GM18867 (cell line): ENCODE results near the gene ATP8A2.
"Not testable (repeated sequence)": the region's sequence is repeated elsewhere in the genome, so short reads cannot be mapped to it uniquely, and the experiment has no call there.

Source experiments
- ATAC-seq: cut with Tn5 transposase; IDR thresholded peaks from one replicate; pipeline ENCODE4 v1.9.1; 2021; ENCODE audit warnings: mild to moderate bottlenecking, moderate library complexity; ENCODE audit not compliant: unreplicated experiment

ATP8A2 gene

DNA sequence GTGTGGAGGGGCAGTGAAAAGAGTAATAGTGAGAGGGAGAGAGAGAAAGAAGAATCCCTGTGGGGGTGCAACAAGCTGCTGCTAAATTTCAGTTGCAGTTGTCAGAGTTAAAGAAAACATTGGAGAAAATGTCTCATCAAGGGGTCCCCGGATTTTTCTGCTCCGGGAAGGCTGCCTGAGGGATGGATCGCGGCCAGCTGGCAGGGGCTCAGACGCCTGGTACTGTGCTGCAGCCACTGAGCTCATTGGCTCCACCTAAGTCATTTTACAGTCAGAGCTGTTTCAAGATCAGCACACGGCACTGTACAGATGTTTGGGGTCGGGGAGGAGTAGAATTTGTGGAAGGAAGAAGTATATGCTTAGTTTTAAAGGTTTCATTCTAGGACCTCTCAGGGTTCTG, 573.8 kb downstream of the ATP8A2 start:
- no peak for ATAC-seq

GRCh38 chr13:25946321-25946720, 574.5 kb downstream of the ATP8A2 start:
- ATAC-seq, result no peak

GRCh38 chr13:25948910-25949309, 577.1 kb downstream of the ATP8A2 start:
- ATAC-seq, result no peak

- ATAC-seq, result no peak
Measured at GRCh38 chr13:25951831-25952230, 580.1 kb downstream of the ATP8A2 start.

DNA sequence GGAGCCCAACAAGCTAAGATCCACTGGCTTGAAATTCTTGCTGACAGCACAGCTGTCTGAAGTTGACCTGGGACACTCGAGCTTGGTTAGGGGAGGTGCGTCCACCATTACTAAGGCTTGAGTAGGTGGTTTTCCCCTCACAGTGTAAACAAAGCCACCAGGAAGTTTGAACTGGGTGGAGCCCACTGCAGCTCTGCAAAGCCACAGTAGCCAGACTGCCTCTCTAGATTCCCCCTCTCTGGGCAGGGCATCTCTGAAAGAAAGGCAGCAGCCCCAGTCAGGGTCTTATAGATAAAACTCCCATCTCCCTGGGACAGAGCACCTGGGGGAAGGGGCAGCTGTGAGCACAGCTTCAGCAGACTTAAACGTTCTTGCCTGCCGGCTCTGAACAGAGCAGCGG, 582.3 kb downstream of the ATP8A2 start:
- ATAC-seq, result not testable (repeated sequence)

DNA sequence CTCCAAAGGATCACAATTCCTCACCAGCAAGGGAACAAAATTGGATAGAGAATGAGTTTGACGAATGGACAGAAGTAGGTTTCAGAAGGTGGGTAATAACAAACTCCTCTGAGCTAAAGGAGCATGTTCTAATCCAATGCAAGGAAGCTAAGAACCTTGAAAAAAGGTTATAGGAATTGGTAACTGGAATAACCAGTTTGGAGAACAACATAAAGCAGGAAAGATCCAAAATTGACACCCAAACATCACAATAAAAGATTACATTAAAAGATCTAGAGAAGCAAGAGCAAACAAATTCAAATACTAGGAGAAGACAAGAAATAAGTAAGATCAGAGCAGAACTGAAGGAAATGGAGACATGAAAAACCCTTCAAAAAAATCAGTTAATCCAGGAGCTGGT, 583.2 kb downstream of the ATP8A2 start:
- not testable (repeated sequence) for ATAC-seq

DNA sequence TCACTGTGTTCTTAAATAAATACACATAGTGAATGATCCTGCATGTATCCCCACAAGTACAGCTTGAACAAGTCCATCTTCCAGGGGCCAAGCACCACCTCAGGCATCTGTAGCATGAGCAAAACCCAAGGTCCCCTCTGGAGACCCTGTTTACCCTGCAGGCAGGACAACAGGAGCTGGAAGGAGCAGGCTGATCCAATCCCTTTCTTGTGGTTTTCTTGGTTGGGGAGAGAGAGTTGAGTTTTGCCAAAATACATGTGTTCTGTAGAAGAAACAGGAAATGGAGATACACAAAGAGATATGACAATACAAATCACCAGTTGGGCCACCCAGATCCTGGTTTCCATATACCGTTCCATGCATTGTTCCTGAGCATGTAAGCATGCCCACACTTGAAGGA, 587.2 kb downstream of the ATP8A2 start:
- no peak for ATAC-seq

GRCh38 chr13:25961294-25961693, 589.5 kb downstream of the ATP8A2 start:
- no peak for ATAC-seq

GRCh38 chr13:25963674-25964073, 591.9 kb downstream of the ATP8A2 start:
- no peak for ATAC-seq

DNA sequence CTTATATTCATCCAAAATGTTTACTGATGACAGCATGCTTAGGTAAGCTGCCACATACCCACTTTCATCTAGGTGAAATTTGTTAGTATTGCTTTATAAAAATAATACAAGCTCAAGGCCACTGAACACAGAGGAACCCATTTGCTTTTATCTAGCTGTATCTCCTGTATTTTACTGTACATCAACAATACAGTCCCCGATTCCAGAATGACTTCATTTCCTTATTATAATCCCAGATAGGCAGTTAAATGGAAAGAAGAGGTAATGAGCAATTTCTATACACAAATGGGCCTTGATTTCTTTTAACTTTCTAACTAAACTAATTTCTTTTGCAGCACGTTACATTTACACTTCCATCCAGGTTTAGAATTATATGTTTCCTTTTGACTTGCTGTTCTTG, 593.8 kb downstream of the ATP8A2 start:
- ATAC-seq, result no peak

- ATAC-seq, result no peak
Measured at GRCh38 chr13:25966086-25966485, 594.3 kb downstream of the ATP8A2 start.

DNA sequence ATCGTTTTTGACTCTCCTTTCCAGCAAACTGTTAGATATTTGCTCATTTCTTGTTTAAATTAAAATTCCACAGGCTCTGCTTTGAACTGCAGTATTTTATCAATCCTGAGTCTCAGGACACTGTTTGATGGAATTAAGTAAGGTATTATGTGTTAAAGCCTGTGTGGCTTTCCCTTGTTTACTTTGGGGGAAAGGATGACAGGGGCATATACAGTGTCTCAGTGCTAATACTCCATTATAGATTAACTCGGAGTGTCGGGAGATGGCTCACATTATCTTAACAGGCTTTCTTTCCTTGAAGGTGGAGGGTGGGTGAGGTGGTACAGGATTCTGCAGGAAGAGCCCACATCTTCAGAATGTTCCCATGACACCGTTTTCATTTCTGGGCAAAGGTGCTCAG, 595.4 kb downstream of the ATP8A2 start:
- ATAC-seq, result no peak

DNA sequence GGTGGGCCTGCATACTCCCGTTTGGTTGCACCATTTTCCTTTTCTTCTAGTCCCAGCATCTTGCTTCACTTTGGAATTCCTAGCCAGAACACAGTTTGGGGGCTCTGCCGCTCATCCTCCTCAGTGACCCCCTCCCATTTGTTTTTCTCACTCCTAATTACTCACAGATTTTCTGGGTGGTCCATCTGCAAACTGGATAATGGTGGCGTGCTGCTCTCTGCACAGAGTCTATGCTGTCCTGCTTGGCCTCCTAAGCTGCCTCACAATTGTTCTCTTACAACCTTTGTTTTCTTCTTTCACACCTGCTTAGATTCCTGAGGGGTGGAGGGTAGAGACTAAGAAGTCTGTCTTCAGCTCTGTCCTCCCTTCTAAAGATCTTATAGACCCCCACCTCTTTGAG, 599.3 kb downstream of the ATP8A2 start:
- ATAC-seq, result no peak

DNA sequence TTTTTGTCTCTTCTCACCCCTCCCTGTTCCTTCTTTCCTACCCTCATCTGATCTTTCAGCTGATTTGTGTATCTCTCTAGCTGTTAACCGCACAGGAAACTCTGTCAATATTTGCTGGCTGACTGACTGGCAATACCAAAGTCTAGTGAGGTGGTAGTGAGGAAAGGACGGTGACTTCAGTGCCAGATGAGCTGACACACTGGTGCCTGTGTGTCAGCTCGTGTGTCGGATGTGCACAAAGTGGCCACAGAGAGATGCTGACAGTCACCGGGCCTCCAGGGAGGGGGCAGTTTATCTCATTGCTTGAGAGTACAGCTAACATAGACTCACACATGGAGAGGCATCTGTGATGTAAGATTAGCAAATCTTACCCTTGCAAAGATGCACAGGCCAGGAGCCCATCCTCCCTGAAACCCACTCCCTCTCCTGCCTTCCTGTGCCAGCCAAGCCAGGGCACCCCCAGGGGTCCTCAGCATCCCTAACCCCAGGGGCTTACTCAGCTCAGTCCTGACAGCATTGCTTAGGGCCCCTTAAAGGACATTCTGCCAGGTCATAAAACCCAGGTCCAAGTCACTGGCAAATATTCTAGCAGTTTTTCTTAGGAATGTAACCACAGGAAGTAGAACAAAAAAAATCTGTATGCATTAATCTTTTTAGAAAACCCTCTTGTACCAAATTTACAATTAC, 599.8 kb downstream of the ATP8A2 start:
- ATAC-seq, result no peak

- ATAC-seq, result no peak
Measured at GRCh38 chr13:25973085-25973484, 601.3 kb downstream of the ATP8A2 start.

- no peak for ATAC-seq
Measured at GRCh38 chr13:25973576-25973975, 601.8 kb downstream of the ATP8A2 start.

- ATAC-seq, result no peak
Measured at GRCh38 chr13:25977216-25977615, 605.4 kb downstream of the ATP8A2 start.

DNA sequence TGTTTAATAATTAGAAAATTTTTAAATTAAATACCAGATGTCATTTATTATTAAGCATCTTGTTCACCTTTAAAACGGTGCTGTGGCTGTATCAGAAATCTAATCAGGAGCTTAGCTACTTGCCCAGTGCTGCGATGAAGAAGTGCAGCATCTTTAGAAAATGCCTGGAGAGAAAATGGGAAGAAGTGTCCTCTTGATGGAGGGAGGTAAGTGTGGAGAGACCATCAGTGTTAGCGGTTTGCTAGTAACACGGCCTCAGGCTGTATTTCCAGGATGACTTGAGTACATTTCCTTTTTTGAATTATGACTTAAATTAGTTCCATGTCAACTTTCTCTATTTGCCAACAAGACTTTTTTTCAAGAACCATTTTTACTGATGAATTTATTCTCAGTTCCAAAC, 605.9 kb downstream of the ATP8A2 start:
- no peak for ATAC-seq

- ATAC-seq, result no peak
Measured at GRCh38 chr13:25978961-25979360, 607.2 kb downstream of the ATP8A2 start.

DNA sequence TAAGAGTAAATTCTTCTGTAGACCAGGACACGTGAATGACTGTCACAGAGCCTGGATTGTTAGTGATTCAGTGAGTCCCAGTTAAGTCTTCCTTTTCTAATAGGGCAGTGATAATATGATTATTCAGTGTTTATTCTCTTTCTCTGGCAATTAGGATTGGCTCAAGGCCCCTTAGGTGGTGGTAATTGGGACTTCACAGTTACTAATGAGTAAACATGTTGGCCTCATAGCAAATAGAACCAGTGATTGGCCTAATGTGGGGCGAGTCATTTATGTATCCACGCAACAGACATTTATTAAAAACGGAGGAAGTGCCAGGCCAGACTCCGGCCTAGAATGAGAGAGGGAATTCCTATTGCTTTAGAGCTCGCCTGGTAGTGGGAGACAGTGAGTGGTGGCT, 607.6 kb downstream of the ATP8A2 start:
- ATAC-seq, result no peak

DNA sequence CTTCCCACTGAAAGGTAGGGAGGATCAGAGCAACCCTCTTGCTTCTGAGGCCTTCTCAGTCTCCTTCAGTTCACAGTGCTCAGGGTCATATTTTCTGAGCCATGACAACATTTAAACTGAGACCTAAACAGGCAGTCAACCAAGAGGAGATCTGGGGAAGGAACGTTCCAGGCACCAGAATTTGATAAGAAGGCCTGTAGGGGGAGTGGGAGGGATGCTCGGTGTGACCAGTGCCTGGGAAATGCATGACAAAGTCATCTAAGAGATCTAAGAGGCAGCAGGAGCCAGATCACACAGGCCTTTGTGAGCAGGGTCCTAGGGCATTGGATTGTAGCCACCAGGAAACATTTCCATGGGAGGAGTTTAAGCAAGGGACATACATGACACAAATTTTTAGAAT, 608.5 kb downstream of the ATP8A2 start:
- ATAC-seq, result no peak

DNA sequence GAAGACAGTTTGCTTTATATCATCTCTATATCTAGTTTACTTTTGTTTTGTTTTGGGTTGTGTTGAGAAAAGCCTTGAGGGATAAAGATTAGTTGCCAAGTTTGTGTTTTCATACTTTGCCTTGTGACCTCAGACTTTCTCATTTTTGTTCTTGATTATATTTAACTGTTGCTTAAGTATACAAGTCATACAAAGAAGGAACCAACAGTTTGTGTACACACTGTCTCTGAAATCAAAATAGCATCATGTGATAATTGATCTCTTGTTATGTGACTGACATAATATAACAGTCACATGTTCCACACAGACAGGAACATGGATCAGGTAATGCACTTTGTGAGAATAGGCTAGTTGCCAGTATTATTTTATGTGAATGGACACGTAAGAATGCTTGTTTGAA, 609.3 kb downstream of the ATP8A2 start:
- no peak for ATAC-seq

- ATAC-seq, result no peak
Measured at GRCh38 chr13:25982907-25983306, 611.1 kb downstream of the ATP8A2 start.
